Left lobe of liver (tissue), 2 donors: ENCODE results near the gene LIMCH1. TPM values are rescaled to one million over a fixed set of nuclear protein-coding genes. Genes with fewer than 3 reads are reported as not detected.
"Not testable (repeated sequence)": the region's sequence is repeated elsewhere in the genome, so short reads cannot be mapped to it uniquely, and the experiment has no call there.

Source experiments
- ATAC-seq: fragments of 200-7000 bp; cut with Tn5 transposase; one replicate; pipeline ENCODE4 v1.9.1; 2020; ENCODE audit warnings: mild to moderate bottlenecking, moderate library complexity
- DNase-seq: peaks from one replicate; pipeline ENCODE4 v3.0.0-alpha.2; 2020; ENCODE audit warnings: low spot score
- total RNA-seq: library from RNA; stranded (reverse); gene quantifications from one replicate; pipeline ENCODE4 v1.2.1, GENCODE V29; 2021
- donor health status: DM: no; HTN: no; CAD: no; lungs with moderate emphysema.
- donor health status: DM: no; HTN: yes; CAD: no.

Gene LIMCH1
- total RNA-seq, 1 donor from 2014 or later = 9.8 TPM

DNA sequence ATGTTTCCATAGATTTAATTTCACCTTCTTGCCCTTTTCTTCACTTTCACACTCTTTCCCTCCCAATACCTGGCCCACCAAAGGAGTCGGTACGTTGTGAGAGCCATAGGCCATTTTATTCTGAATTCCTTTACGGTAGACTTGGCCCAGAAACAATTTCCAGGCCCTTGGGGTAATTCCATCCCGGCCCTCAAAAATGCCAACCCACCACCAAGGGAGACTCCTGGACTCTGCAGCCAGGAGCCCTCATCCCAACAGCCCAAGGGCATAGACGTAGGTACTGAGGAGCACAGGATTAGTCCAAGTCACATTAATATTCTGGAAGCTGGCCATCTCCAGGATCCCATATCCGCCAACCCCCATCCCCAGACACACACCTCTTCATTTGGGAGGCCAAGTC lies 102.9 kb downstream of the LIMCH1 start:
- ATAC-seq (no peak), DNase-seq (no peak)

DNA sequence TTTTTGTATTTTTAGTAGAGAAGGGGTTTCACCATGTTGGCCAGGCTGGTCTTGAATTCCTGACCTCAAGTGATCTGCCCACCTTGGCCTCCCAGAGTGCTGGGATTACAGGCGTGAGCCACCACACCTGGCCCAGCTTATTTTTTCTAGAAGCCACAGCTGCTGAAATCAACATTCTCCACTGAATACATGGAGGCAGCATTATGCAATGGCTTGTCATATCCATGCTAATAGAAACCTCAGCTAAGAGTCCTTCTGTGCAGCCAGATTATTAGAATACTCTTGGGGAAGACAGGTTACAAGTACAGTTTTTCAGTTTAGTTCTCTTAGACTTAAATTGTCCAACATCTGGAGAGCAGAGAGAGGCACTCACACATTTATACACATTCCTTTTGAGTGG lies 104.8 kb downstream of the LIMCH1 start:
- ATAC-seq, DNase-seq: not testable (repeated sequence)

DNA sequence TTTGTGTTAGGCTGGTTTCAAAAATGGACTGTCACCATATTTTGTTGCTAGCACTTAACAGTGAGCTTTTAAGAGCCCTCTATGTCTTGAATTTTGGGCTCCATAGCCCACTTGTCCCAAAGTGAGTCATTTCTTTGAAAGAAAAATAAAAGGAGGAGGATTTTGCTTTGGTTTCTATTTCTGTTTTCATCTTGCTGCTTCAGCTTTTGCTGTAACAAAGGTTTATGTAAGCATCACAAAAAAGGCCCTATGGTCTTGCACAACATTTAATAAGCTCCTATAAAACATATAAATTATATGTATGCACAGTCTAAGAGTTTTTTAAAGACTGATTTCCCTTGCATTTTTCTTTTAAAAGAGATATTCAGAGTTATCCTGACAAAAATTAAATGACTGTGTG lies 105.4 kb downstream of the LIMCH1 start:
- ATAC-seq (no peak), DNase-seq (no peak)

DNA sequence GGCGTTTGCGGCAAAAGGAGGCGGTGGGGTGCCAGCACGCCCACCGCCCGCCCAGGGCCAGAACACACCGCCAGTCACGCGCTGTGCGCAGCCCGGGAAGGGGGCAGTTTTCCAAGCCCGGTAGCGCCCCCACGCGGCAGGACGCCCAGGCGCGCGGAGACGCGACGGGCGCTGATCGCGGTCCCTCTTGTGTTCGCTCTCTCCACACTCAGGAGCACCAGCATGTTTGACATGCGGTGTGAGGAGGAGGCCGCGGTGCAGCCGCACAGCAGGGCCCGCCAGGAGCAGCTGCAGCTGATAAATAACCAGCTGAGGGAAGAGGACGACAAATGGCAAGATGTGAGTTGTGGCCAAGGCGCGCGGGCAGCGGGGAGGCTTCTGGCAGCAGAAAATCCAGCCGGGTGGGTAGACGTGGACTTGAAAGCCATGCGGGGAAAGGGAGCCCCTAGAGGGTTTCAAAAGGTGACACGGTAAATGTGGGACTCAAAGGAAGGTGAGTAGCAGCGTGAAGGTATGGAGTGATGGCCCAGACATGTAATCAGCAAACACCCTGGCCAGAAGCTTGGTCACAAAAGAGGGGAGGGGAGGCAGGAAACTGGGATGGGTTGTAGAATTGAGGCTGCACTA lies 106.4 kb downstream of the LIMCH1 start:
- ATAC-seq (peak; percentile 91), DNase-seq (peak; percentile 75)

DNA sequence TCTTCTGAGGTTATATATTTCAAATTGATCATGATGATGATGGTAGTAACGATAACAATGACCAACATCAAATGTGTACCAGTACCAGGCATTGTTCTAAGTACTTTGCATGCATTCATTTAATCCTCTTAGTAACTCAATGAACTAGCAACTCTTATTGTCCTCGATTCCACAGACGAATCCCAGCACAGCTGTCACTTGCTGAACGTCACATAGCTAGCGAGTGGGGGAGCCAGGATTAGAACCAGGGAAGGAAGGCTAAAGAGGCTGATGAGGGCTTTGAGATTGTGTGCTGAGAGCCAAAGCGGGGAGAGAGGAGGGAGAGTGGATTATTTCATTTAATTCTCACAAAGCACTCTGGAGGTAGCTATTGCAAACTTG lies 106.9 kb downstream of the LIMCH1 start:
- no peak for ATAC-seq
- no peak for DNase-seq

DNA sequence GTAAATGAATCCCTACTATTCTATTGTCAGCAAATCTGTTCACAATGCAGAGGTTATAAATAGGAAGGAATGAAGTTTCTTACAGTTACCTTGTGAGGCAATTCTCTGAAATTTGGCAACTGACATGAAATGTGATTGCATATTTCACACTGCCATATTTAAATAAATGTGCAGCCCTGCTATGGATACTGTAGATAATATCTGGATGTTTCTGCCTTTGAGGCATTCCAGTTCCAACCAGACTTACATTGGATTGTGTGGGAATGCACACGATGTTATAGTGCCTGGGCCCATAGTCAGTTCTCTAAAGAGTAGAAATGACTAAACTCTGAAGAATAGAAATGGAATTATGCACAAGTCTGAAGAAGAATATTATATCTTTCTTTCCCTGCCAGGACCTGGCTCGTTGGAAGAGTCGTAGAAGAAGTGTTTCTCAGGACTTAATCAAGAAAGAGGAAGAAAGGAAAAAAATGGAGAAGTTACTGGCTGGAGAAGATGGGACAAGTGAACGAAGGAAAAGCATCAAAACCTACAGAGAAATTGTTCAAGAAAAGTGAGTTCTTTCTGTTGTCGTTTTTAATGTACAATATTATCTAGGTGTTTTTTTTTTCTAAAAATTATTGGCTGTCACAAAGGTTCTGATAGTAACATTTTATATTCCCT lies 107.9 kb downstream of the LIMCH1 start:
- DNase-seq (no peak), ATAC-seq (no peak)

DNA sequence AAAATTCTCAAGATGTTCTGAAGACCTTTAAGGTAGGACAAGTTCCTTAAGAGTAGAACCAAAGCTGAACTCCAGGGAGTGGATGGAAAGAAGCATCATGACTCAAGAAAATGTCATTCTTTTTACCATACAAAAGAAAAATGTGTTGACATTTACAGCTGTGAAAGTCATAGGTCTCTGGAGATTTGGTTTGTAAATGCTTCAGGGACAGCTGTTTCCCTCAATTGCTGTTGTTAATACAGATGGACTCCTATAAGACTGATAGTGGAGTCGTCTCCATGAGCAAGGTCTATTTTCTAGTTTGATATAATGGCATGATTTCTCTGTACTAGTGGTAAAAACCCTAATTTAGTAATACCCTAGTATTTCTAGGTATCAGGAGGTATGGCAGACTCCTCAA lies 108.9 kb downstream of the LIMCH1 start:
- DNase-seq = no peak
- no peak for ATAC-seq

DNA sequence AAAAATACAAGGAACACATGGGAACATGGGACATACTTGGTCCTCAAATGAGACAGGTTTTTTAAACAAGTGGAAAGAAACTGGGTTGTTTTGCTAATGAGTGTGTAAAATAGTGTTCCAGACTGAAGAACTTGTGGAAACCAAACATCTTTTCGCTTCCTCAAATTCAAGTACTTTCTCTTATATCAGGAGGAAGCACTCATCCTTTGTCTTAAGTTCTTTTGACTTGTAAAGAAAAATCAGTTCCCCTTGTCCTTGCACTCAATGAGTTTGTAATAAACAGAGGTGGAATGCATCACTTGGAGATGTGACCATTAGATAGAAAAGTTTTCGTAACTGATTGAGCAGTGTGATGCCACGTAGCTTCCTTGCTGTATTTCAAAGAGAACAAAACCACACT lies 109.4 kb downstream of the LIMCH1 start:
- no peak for ATAC-seq

DNA sequence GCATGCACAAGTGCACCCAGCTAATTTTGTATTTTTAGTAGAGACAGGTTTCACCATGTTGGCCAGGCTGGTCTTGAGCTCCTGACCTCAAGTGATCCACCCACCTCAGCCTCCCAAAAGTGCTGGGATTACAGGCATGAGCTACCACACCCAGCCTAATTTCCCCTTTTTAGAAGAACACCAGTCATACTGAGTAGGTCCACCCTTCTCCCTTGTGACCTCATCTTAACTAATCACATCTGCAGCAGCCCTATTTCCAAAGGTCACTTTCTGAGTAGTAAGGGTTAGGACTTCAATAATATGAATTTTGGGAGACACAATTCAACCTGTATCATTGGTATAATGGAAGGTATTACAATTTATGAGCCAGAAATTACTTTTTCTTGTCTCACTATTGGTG lies 113.2 kb downstream of the LIMCH1 start:
- DNase-seq, ATAC-seq: not testable (repeated sequence)

More for the DNA sequence above, 109.4 kb downstream of the LIMCH1 start:
- DNase-seq = no peak

DNA sequence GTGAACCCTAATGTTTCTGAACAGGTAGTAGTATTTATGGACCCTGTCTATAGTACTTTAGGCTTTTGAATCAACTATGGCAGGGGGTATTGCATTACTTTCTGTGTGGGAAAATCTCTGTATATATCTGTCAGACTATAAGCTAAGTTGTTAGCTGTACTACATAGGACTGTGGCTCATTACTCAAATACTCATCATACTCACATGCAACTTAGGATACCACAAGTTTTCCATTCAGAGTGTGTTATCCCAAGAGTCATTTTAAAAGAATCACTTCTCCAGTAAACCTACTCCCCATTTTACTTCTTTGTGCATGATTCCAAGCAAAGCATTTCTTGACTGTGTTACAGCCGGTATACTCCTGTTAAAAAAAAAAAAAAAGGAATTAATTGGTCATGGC lies 115.0 kb downstream of the LIMCH1 start:
- no peak for DNase-seq
- no peak for ATAC-seq

DNA sequence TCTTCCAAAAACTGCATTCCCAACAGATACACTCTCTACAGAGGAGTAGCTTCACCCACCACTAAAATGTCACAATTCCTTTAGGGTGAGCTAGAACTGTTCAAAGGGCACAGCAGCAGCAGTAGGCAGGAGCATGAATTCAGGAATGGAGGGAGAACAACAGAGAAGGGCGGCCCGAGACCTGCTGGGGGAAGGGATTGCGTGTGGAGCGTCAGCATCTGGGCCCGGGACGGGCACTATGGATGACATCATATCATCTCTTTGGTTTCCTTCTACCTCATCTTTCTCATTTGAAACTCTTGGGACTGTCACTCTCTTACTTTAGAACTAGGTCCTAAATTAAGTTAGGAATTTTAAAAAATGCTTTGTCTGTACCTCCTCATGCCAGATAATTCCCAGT lies 115.6 kb downstream of the LIMCH1 start:
- DNase-seq = no peak
- no peak for ATAC-seq

DNA sequence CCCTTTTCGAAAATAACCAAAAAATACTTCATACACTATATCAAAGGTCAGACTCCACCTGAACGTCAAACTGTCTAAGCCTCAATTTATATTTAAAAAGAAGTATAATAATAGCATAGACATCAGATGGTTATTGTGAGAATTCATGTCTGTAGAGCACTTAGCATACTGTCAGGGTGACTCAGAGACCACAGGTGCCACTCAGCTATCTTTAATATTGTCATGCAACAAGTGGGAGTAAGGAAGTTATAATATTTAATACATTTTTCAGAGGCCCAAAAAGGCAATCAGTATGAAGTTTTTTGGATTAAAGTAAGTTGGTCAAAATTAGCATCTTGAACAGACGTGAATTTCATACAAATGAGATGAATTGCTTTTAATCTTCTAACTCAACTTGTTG lies 117.2 kb downstream of the LIMCH1 start:
- ATAC-seq = no peak

DNA sequence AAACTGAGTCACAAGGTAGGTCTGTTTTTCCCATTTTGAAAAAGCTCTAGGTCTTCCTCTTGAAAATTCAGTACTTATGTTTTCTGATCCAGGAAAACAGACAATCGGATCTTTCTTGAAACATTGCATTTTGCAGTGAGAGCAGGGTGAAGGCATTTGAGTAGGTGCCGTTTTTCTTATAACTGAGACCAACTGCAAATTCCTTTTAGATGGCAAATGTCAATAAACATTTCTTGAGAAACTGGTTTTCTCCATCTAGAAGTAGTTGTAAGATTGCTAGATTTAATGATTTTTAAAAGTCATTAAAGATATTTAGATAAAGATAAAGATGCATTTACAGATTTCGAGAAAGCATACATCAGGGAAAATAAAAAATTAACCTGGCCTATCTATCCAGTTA lies 118.1 kb downstream of the LIMCH1 start:
- ATAC-seq = no peak
- DNase-seq = no peak

More for the DNA sequence above, 117.2 kb downstream of the LIMCH1 start:
- DNase-seq = no peak

DNA sequence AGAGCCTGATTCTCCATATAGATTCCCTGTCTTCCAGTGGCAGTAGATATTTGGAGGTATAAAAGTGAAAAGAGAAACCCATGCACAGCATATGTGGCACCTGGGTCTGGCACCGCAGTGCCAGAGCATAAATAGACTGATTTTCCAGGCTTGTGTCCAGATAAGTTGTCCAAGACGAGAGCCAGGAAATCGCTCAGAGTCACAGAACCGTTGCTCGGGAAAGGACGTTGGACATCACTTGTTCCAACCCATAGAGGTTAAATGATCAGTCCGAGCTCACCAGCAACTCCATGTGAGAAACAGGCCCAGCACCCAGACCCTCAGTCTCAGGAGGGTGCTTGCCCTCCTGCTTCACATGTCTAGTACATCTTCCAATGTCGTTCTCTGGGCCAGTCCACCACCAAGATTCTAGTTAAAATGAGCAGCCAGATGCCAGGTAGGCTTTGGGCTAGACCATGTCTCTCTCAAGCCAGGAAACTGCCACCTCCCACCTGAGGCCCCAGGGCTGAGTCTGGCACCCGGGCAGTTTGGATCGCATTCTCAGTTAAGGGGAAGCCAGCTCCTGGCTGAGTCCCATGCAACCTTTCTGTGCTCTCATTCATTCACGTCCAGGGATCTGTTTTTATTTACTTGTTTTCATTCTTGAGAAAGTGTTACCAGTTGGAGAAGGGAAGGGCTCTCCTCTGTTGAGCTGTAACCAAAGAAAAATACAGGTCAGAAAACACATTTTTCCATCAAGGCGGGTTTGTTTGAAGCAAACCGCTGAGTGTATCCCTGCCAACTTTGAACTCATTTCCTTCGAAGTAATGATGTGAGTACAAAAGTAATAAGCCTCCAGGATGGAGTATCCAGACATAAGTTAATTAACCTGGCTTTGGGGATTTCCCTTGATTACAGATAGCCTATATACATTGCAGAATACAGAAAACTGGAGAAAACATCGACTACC lies 118.9 kb downstream of the LIMCH1 start:
- DNase-seq (peak; percentile 46), ATAC-seq (peak; percentile 88)

DNA sequence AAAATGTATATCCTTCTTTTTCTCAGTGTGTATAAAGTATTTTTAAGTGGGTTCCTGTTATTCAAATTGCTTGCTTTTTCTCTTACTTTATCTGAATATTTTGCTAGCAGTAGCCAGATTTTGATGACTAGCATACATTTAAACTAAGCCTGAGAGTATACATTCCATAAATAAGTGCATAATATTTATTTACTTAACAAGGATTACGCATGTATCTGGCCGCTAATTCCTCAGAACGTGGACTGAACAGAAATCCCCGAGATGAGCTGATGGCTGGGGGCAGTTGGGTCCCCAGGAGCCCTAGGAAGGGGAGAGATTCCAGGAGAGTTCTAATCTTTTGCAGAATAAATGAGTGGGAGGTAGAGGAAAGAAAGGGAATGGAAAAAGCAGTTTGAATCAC lies 119.6 kb downstream of the LIMCH1 start:
- ATAC-seq (no peak), DNase-seq (no peak)

DNA sequence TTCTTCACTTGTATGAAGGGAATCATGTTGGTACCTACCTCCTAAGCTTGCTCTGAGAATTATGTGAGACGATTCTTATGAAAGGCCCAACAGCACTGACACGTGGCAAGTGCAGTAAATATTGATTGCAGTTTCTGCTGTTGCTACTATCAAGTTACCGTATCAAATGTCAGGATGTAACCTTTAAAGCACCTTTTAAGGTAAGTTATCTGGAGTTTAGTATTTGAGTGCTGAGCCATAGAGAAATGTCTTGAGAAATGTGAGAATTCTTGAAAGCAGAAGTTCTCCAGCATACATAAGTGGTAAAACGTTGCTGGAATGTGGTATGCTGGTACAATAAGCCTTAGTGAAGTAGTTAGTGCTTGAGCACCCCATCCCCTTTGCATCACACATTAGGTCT lies 120.2 kb downstream of the LIMCH1 start:
- ATAC-seq (no peak), DNase-seq (no peak)

DNA sequence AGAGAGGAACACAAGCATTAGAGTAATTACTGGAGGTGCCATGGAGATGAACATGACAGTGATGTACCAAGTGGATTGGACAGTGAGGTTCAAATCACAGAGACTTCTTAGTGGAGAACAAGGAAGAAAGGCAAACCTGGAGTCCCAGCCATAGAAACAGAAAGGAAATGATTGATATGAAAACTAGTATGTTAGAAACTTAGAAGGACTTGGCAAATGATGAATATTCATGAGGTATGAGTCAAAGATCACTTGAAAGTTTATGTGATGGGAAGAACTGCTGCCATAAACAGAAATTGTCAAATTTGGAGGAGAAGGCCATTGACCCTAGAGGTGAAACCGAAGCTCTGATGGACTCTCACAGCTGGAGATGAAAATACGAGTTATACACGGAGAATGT lies 122.4 kb downstream of the LIMCH1 start:
- DNase-seq (no peak), ATAC-seq (no peak)

DNA sequence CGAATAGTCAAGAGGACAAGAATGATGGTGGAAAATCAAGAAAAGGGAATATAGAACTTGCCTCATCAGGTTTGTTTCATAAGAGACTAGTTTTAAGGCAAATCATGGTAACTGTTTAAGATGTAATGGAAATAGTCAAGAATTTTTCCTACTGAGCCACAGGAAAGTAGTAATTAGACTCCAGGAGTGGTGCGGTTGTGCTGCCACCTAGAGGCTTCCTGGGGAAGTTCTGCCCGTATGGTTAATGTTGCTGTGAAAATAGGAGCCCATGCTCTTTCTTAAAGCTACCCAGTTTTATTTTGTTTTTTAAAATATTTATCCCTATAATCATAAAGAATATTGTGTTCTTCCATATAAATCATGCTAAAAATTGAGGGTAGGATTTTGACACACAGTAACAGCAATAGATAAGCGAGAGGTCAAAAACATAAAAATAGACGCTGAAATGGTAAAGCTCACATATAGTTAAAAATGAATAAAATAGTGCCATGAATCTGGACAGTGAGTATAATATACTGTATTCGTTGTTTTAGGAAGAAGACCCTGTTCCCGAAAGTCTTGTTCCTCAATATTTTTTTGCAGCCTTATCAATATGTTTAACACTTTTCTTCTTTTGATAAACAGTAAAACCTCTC lies 123.6 kb downstream of the LIMCH1 start:
- DNase-seq = peak; percentile 62
- ATAC-seq = peak; percentile 88

DNA sequence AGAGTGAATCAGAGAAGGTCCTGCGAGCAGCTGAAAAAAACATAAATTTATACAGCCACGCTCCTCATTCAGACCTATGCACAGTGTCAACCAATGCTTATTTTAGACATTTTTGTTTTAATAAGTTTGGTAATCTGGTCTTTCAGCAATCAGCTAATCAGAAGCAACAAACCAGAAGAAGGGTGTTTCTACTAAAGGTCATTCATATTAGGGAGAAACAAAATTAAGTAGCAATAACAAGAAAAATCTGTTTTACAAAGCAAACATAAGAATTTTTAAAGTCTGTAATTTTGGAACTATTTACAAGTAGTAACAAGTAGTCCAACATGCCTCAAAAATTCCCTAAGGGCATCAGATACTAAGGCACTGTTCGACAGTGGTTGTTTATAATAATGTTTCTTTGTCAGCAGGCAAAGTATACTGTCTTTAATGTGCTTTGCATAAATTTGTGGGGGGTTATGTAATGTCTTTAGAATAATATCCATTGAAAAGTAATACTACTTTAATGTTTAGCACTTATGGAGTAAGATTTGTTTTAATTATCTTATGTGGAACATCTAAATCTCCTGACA lies 127.8 kb downstream of the LIMCH1 start:
- DNase-seq = no peak
- ATAC-seq = no peak

DNA sequence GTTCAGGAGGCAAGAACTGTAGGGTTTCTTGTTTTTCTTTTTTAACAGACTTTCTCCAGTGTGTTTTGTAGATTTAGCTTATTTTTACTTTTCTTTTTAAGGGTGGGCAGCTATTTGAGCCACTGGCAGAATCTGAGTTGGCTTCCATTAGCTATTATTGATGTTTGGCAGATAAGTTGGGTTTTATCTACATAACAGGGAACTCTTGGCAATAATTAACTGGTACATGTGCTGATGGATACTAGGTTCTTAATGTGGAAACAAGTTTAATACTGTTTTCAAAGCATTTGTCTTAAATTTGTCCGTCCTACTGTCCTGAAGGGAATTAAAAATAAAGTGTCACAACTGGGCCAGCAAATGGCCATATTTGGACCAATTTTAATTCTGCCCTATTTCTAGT lies 130.1 kb downstream of the LIMCH1 start:
- peak; percentile 63 for ATAC-seq

DNA sequence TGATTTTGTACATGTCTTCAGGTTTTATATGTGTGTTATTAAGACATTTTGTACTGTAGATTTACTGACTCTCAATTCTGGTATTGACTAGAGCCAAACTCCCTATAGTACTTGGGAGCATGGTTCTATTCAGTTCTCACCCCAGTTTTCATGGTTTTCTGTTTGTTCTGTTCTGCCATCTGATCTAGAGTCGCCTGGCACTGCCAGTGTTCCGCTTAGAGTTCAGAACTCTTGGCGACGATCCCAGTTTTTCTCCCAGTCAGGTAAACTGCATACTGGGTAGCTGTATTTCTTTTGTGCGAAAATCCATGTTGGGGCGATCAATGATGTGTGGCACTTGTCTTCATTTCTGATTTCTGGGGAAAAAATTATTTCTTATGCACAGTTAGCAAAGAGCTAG lies 132.6 kb downstream of the LIMCH1 start:
- peak; percentile 91 for ATAC-seq
- DNase-seq = peak; percentile 90

More for the DNA sequence above, 130.1 kb downstream of the LIMCH1 start:
- DNase-seq = no peak
